ENCODE results near the gene FAM24A. TPM values are rescaled to one million over a fixed set of nuclear protein-coding genes. Genes with fewer than 3 reads are reported as not detected.

Gene FAM24A
- polyA plus RNA-seq, 2 of the 4 experiments (the other 2 are of a cell fraction): not detected

GRCh38 chr10:122878799-122879338 lies 31.5 kb upstream of the FAM24A start:
- 3% methylated on average over 14 of the region's 14 CpGs for WGBS (ENCODE audit: missing lambda C conversion rate)
- H3K4me1 ChIP-seq: peaks cover 34% of the 10 kb centered on the region
- ChIA-PET CTCF (no interaction called here), POLR2A (no interaction called here)
- H3K4me2 ChIP-seq: peak overlapping the region; percentile 93
- H3K27ac ChIP-seq: peak overlapping the region; percentile 83 to 93
- ATAC-seq (peak; percentile 58 to 69), FAIRE-seq (no peak), DNase-seq (ENCODE audit: low read depth in 1 of 2, low spot score in 1 of 2) (peak in 1 of 2 experiments; percentile 28)
- no peaks in the 10 kb centered on the region for H3K9me3 ChIP-seq
- peak overlapping the region; percentile 69 for H3K4me3 ChIP-seq
- TF ChIP-seq KDM5A (IDR thresholded peaks at IDR 0.05) (no peak), MAZ (IDR thresholded peaks at IDR 0.05; ENCODE audit: borderline replicate concordance, low read depth, low read length) (no peak), E2F6 (IDR thresholded peaks at IDR 0.05; ENCODE audit: borderline replicate concordance, low read depth) (no peak), BCL3 (IDR thresholded peaks at IDR 0.05) (no peak), POLR2AphosphoS2 (conservative IDR thresholded peaks at IDR 0.05; ENCODE audit: low read length) (no peak), EHMT2 (IDR thresholded peaks at IDR 0.05; ENCODE audit: low read depth) (no peak), FOSB (CRISPR knock-in tag; IDR thresholded peaks at IDR 0.05) (no peak), HOXB13 (CRISPR knock-in tag; IDR thresholded peaks at IDR 0.05; ENCODE audit: low read depth) (no peak), KDM1A (IDR thresholded peaks at IDR 0.05; ENCODE audit: low read depth) (no peak), RAD21 (conservative IDR thresholded peaks at IDR 0.05 in 1 of 2, IDR thresholded peaks at IDR 0.05 in 1 of 2) (no peak), JUN (IDR thresholded peaks at IDR 0.05) (no peak), CBX8 (IDR thresholded peaks at IDR 0.05) (no peak), NPAS2 (CRISPR knock-in tag; IDR thresholded peaks at IDR 0.05; ENCODE audit: borderline replicate concordance) (no peak), TP53 (CRISPR knock-in tag; IDR thresholded peaks at IDR 0.05) (peak; percentile 71; the same call in 1 of the 2 replicates), HES2 (IDR thresholded peaks at IDR 0.05) (no peak), RFX5 (IDR thresholded peaks at IDR 0.05) (no peak), HOXB5 (CRISPR knock-in tag; IDR thresholded peaks at IDR 0.05) (no peak), PHF8 (IDR thresholded peaks at IDR 0.05; ENCODE audit: borderline replicate concordance, low read depth) (peak; percentile 60; the same call in 1 of the 2 replicates), MAX (IDR thresholded peaks at IDR 0.05) (no peak), ZNF302 (CRISPR knock-in tag; IDR thresholded peaks at IDR 0.05) (no peak), FOXS1 (CRISPR knock-in tag; IDR thresholded peaks at IDR 0.05) (no peak), HEYL (CRISPR knock-in tag; IDR thresholded peaks at IDR 0.05) (no peak), GATA3 (IDR thresholded peaks at IDR 0.05; ENCODE audit: borderline replicate concordance) (no peak), RARB (CRISPR knock-in tag; IDR thresholded peaks at IDR 0.05) (no peak), EP300 (IDR thresholded peaks at IDR 0.05) (no peak), CHD2 (IDR thresholded peaks at IDR 0.05; ENCODE audit: low read length, partially characterized antibody) (peak; percentile 69), HOXA7 (CRISPR knock-in tag; IDR thresholded peaks at IDR 0.05) (no peak), CHD4 (IDR thresholded peaks at IDR 0.05; ENCODE audit: borderline replicate concordance) (no peak)
- TF ChIP-seq, protein P1, sequence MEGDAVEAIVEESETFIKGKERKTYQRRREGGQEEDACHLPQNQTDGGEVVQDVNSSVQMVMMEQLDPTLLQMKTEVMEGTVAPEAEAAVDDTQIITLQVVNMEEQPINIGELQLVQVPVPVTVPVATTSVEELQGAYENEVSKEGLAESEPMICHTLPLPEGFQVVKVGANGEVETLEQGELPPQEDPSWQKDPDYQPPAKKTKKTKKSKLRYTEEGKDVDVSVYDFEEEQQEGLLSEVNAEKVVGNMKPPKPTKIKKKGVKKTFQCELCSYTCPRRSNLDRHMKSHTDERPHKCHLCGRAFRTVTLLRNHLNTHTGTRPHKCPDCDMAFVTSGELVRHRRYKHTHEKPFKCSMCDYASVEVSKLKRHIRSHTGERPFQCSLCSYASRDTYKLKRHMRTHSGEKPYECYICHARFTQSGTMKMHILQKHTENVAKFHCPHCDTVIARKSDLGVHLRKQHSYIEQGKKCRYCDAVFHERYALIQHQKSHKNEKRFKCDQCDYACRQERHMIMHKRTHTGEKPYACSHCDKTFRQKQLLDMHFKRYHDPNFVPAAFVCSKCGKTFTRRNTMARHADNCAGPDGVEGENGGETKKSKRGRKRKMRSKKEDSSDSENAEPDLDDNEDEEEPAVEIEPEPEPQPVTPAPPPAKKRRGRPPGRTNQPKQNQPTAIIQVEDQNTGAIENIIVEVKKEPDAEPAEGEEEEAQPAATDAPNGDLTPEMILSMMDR (IDR thresholded peaks at IDR 0.05): no peak
- TF ChIP-seq, protein P2, sequence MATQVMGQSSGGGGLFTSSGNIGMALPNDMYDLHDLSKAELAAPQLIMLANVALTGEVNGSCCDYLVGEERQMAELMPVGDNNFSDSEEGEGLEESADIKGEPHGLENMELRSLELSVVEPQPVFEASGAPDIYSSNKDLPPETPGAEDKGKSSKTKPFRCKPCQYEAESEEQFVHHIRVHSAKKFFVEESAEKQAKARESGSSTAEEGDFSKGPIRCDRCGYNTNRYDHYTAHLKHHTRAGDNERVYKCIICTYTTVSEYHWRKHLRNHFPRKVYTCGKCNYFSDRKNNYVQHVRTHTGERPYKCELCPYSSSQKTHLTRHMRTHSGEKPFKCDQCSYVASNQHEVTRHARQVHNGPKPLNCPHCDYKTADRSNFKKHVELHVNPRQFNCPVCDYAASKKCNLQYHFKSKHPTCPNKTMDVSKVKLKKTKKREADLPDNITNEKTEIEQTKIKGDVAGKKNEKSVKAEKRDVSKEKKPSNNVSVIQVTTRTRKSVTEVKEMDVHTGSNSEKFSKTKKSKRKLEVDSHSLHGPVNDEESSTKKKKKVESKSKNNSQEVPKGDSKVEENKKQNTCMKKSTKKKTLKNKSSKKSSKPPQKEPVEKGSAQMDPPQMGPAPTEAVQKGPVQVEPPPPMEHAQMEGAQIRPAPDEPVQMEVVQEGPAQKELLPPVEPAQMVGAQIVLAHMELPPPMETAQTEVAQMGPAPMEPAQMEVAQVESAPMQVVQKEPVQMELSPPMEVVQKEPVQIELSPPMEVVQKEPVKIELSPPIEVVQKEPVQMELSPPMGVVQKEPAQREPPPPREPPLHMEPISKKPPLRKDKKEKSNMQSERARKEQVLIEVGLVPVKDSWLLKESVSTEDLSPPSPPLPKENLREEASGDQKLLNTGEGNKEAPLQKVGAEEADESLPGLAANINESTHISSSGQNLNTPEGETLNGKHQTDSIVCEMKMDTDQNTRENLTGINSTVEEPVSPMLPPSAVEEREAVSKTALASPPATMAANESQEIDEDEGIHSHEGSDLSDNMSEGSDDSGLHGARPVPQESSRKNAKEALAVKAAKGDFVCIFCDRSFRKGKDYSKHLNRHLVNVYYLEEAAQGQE (IDR thresholded peaks at IDR 0.05): peak; percentile 51
- TF ChIP-seq, protein P3, sequence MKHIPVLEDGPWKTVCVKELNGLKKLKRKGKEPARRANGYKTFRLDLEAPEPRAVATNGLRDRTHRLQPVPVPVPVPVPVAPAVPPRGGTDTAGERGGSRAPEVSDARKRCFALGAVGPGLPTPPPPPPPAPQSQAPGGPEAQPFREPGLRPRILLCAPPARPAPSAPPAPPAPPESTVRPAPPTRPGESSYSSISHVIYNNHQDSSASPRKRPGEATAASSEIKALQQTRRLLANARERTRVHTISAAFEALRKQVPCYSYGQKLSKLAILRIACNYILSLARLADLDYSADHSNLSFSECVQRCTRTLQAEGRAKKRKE (CRISPR knock-in tag; IDR thresholded peaks at IDR 0.05; ENCODE audit: low read depth): no peak

All from A549 (cell line).